ENCODE measurements around the gene MYO9A. TPM values are rescaled to one million over a fixed set of nuclear protein-coding genes. Genes with fewer than 3 reads are reported as not detected.

Gene MYO9A
- polyA plus RNA-seq, 1 experiment, result 15.2 TPM

DNA sequence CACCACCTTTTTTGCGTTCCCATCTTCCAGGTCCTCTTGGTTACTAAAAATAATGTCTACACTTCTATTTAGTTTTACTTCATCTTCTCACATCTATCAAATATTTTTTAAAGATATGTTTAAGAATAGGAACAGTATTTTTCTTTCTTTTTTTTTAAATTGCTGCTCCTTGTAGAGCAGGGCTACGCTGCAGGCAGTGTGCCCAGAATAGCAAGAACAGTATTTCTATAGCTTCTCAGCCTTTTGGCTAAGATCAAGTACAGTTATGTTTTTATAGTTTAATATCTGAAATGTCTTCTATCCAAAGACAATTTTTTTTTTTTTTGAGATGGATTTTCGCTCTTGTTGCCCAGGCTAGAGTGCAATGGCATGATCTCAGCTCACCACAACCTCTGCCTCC lies 73.0 kb downstream of the MYO9A start:
- DNase-seq (ENCODE audit: low read depth, low spot score), result no peak

DNA sequence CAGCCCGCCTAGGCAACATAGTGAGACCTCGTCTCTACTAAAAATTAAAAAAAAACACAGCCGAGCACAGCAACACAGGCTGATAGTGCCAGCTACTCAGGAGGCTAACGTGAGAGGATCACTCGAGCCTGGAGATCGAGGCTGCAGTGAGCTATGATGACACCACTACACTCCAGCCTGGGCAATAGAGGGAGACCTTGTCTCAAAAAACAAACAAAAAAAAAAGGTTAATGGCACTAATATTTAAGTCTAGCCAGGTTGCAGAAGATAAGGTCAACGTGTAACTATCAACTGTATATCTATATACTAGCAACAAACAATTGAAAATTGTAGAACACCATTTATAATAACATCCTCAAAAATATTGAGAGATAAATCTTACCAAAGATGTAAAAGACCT lies 75.1 kb downstream of the MYO9A start:
- no peak for DNase-seq (ENCODE audit: low read depth, low spot score)
- H3K27me3 ChIP-seq (ENCODE audit: control insufficient read depth, insufficient read depth, low read length), result no peaks in the 10 kb centered on the region
- TF ChIP-seq, protein P1, sequence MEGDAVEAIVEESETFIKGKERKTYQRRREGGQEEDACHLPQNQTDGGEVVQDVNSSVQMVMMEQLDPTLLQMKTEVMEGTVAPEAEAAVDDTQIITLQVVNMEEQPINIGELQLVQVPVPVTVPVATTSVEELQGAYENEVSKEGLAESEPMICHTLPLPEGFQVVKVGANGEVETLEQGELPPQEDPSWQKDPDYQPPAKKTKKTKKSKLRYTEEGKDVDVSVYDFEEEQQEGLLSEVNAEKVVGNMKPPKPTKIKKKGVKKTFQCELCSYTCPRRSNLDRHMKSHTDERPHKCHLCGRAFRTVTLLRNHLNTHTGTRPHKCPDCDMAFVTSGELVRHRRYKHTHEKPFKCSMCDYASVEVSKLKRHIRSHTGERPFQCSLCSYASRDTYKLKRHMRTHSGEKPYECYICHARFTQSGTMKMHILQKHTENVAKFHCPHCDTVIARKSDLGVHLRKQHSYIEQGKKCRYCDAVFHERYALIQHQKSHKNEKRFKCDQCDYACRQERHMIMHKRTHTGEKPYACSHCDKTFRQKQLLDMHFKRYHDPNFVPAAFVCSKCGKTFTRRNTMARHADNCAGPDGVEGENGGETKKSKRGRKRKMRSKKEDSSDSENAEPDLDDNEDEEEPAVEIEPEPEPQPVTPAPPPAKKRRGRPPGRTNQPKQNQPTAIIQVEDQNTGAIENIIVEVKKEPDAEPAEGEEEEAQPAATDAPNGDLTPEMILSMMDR (IDR thresholded peaks at IDR 0.05; ENCODE audit: low read depth, low read length), result no peak
- H3K9me3 ChIP-seq (ENCODE audit: control insufficient read depth, insufficient read depth, low read length), result no peaks in the 10 kb centered on the region
- H3K4me3 ChIP-seq (ENCODE audit: low read depth, low read length), result no peak overlapping the region
- CTCF ChIA-PET, result no interaction called here
- POLR2A ChIA-PET, result interaction anchor here (0.6 to 0.9 kb wide), 2 partner anchors 9 to 43 kb away, joined by 3 to 5 read pairs; no protein-coding TSS in a partner anchor
- no peak overlapping the region for H3K27ac ChIP-seq (ENCODE audit: low read depth, low read length)

More for the DNA sequence above, 73.0 kb downstream of the MYO9A start:
- Histone ChIP-seq H3K27ac (ENCODE audit: low read depth, low read length) (no peak overlapping the region), H3K27me3 (ENCODE audit: control insufficient read depth, insufficient read depth, low read length) (no peaks in the 10 kb centered on the region), H3K4me3 (ENCODE audit: low read depth, low read length) (no peak overlapping the region), H3K9me3 (ENCODE audit: control insufficient read depth, insufficient read depth, low read length) (no peaks in the 10 kb centered on the region)
- TF ChIP-seq, protein P1 (IDR thresholded peaks at IDR 0.05; ENCODE audit: low read depth, low read length), result no peak
- ChIA-PET CTCF (no interaction called here), POLR2A (no interaction called here)

DNA sequence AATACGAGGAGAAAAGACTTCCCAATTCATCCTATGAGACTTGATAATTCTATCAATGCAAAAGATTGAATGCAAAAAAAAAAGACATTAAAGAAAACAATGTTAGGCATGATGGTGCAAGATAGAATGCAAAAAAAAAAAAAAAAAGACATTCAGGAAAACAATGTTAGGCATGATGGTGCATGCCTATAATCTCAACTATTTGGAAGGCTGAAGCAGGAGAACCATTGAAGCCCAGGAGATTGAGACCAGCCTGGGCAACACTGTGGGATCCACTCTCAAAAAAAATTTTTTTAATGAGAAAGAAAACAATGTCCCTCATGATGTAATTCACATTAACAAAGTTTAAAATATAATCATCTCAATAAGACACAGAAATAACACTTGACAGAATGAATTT lies 75.9 kb downstream of the MYO9A start:
- DNase-seq (ENCODE audit: low read depth, low spot score), result no peak
- H3K9me3 ChIP-seq (ENCODE audit: control insufficient read depth, insufficient read depth, low read length), result peaks cover 3% of the 10 kb centered on the region; the same call in 1 of the 2 replicates
- H3K4me3 ChIP-seq (ENCODE audit: low read depth, low read length), result no peak overlapping the region
- ChIA-PET CTCF (no interaction called here), POLR2A (interaction anchor here (0.7 to 0.9 kb wide), 3 partner anchors 8 to 117 kb away, joined by 3 to 5 read pairs (median 4); partner anchors contain the start of gene MYO9A)
- no peaks in the 10 kb centered on the region for H3K27me3 ChIP-seq (ENCODE audit: control insufficient read depth, insufficient read depth, low read length)
- H3K27ac ChIP-seq (ENCODE audit: low read depth, low read length), result no peak overlapping the region
- TF ChIP-seq, protein P1 (IDR thresholded peaks at IDR 0.05; ENCODE audit: low read depth, low read length), result no peak

DNA sequence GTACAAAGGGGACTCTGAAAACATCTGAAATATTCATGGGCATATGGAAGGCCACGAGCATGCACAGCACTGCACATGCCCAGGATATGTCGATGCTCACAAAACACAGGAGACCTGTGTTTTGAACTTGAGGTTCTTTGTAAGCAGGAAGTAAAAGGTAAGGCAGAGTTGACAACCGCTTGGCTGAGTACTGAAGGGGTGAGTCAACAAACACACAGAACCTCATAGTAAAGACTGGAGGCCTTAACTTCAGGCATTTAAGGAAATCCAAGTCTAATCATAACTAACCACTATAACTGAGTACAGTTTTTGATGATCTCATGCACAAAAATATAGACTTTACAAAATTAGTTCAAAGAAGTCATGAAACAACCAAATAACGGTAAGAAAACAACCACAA lies 80.6 kb downstream of the MYO9A start:
- POLR2A ChIA-PET, result interaction anchor here (0.6 to 0.9 kb wide), 2 partner anchors 15 to 119 kb away, joined by 4 to 9 read pairs; no protein-coding TSS in a partner anchor
- H3K27me3 ChIP-seq (ENCODE audit: control insufficient read depth, insufficient read depth, low read length), result no peaks in the 10 kb centered on the region
- peaks cover 8% of the 10 kb centered on the region; the same call in 1 of the 2 replicates for H3K9me3 ChIP-seq (ENCODE audit: control insufficient read depth, insufficient read depth, low read length)
- no peak overlapping the region for H3K27ac ChIP-seq (ENCODE audit: low read depth, low read length)
- no peak for DNase-seq (ENCODE audit: low read depth, low spot score)
- TF ChIP-seq, protein P1 (IDR thresholded peaks at IDR 0.05; ENCODE audit: low read depth, low read length), result no peak
- H3K4me3 ChIP-seq (ENCODE audit: low read depth, low read length), result no peak overlapping the region
- CTCF ChIA-PET, result no interaction called here

DNA sequence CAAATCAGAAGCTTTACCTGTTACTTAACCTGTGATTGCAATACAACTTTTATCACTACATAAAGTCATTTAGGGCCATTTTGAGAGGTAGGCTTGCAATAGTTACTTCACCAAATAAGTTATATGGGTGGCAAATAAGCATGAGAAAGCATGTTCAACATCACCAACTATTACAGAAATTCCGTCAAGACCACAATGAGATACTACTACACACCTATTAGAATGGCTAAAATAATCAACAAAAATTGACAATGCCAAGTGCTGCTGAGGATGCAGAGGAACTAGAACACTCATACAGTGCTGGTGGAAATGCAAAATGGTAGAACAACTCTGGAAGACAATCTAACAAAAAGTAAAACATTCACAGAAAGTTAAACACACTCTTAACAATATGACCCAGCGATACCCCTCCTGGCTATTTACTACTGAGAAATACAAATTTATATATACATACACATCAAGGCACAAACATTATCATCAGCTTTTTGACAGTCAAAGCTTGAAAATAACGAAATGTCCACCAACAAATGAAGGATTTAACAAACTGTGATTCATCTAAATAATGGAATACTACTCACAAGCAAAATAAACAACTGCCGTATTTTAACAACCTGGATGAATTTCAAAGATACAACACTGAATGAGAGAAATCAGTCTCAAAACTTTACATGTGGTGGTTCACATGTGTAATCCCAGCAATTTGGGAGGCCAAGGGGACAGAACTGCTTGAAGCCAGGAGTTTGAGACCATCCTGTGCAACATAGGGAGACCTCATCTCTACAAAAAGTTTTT lies 82.9 kb downstream of the MYO9A start:
- POLR2A ChIA-PET, result no interaction called here
- DNase-seq (ENCODE audit: low read depth, low spot score), result no peak
- no peak overlapping the region for H3K27ac ChIP-seq (ENCODE audit: low read depth, low read length)
- CTCF ChIA-PET, result interaction anchor here (1.4 kb wide), 1 partner anchor 121 kb away, joined by 4 read pairs; no protein-coding TSS in a partner anchor
- no peak overlapping the region for H3K4me3 ChIP-seq (ENCODE audit: low read depth, low read length)
- H3K9me3 ChIP-seq (ENCODE audit: control insufficient read depth, insufficient read depth, low read length), result peaks cover 8% of the 10 kb centered on the region; the same call in 1 of the 2 replicates
- TF ChIP-seq, protein P1 (IDR thresholded peaks at IDR 0.05; ENCODE audit: low read depth, low read length), result no peak
- no peaks in the 10 kb centered on the region for H3K27me3 ChIP-seq (ENCODE audit: control insufficient read depth, insufficient read depth, low read length)

Measured in AG04450 (cell line).